Measurements from ENCODE around the gene TMEM229B. TPM values are rescaled to one million over a fixed set of nuclear protein-coding genes. Genes with fewer than 3 reads are reported as not detected.

Gene TMEM229B
- total RNA-seq, 1 donor from 2014 or later = 1.4 TPM

- Histone ChIP-seq H3K4me3 (no peak overlapping the region), H3K9me3 (replicated peaks) (no peaks in the 10 kb centered on the region), H3K27ac (replicated peaks) (no peak overlapping the region), H3K27me3 (ENCODE audit: low read depth) (peaks cover 42% of the 10 kb centered on the region), H3K36me3 (no peaks in the 10 kb centered on the region), H3K4me1 (peaks cover 21% of the 10 kb centered on the region)
- TF ChIP-seq CTCF (IDR thresholded peaks at IDR 0.05; ENCODE audit: borderline replicate concordance) = no peak
- no peak for DNase-seq
- intact Hi-C loops (cut with micrococcal nuclease) = no loop called here
These were observed 37.7 kb upstream of the TMEM229B start for GRCh38 chr14:67526181-67526580.

- H3K9me3 ChIP-seq (replicated peaks) = no peaks in the 10 kb centered on the region
- intact Hi-C loops (cut with micrococcal nuclease) = no loop called here
- H3K27me3 ChIP-seq (ENCODE audit: low read depth) = peaks cover 47% of the 10 kb centered on the region
- no peak for DNase-seq
- H3K4me3 ChIP-seq = no peak overlapping the region
- TF ChIP-seq CTCF (IDR thresholded peaks at IDR 0.05; ENCODE audit: borderline replicate concordance) = no peak
- no peaks in the 10 kb centered on the region for H3K36me3 ChIP-seq
- H3K4me1 ChIP-seq = peaks cover 21% of the 10 kb centered on the region
- H3K27ac ChIP-seq (replicated peaks) = no peak overlapping the region
These were observed 36.9 kb upstream of the TMEM229B start for GRCh38 chr14:67525389-67525788.

GRCh38 chr14:67524634-67524963 is 36.1 kb upstream of the TMEM229B start:
- Histone ChIP-seq H3K9me3 (replicated peaks) (no peaks in the 10 kb centered on the region), H3K4me3 (no peak overlapping the region), H3K27ac (replicated peaks) (no peak overlapping the region), H3K36me3 (no peaks in the 10 kb centered on the region), H3K4me1 (peaks cover 21% of the 10 kb centered on the region), H3K27me3 (ENCODE audit: low read depth) (peaks cover 54% of the 10 kb centered on the region)
- TF ChIP-seq CTCF (IDR thresholded peaks at IDR 0.05; ENCODE audit: borderline replicate concordance) = no peak
- no peak for DNase-seq
- intact Hi-C loops (cut with micrococcal nuclease) = no loop called here

GRCh38 chr14:67523764-67524633 is 35.5 kb upstream of the TMEM229B start:
- no peaks in the 10 kb centered on the region for H3K9me3 ChIP-seq (replicated peaks)
- H3K36me3 ChIP-seq = no peaks in the 10 kb centered on the region
- H3K4me1 ChIP-seq = peaks cover 21% of the 10 kb centered on the region
- intact Hi-C loops (cut with micrococcal nuclease) = no loop called here
- DNase-seq = no peak
- no peak overlapping the region for H3K27ac ChIP-seq (replicated peaks)
- peaks cover 60% of the 10 kb centered on the region for H3K27me3 ChIP-seq (ENCODE audit: low read depth)
- TF ChIP-seq CTCF (IDR thresholded peaks at IDR 0.05; ENCODE audit: borderline replicate concordance) = no peak
- H3K4me3 ChIP-seq = no peak overlapping the region

GRCh38 chr14:67522270-67522669 is 33.7 kb upstream of the TMEM229B start:
- H3K27me3 ChIP-seq (ENCODE audit: low read depth) = peaks cover 70% of the 10 kb centered on the region
- H3K36me3 ChIP-seq = no peaks in the 10 kb centered on the region
- TF ChIP-seq CTCF (IDR thresholded peaks at IDR 0.05; ENCODE audit: borderline replicate concordance) = no peak
- no peak for DNase-seq
- no peak overlapping the region for H3K4me3 ChIP-seq
- H3K9me3 ChIP-seq (replicated peaks) = no peaks in the 10 kb centered on the region
- intact Hi-C loops (cut with micrococcal nuclease) = no loop called here
- no peak overlapping the region for H3K27ac ChIP-seq (replicated peaks)
- H3K4me1 ChIP-seq = peaks cover 21% of the 10 kb centered on the region

Measured in left ventricle myocardium inferior (tissue), 1 donor.